Activated CD4-positive, CD25-positive, alpha-beta regulatory T cell treated with anti-CD3 and anti-CD28 coated beads, Interleukin-2, amount 50 U/mL, for 16 hours (primary cell): ENCODE data around the gene SLC25A44.
"Not testable (repeated sequence)": the region's sequence is repeated elsewhere in the genome, so short reads cannot be mapped to it uniquely, and the experiment has no call there.

Experiments
- DNase-seq: peaks from one replicate; pipeline ENCODE4 v3.0.0-alpha.2; 2020; ENCODE audit warnings: low read depth, low spot score

Gene SLC25A44

GRCh38 chr1:156163712-156164111 is 30.2 kb upstream of the SLC25A44 start:
- DNase-seq, result no peak

GRCh38 chr1:156164125-156164831 is 29.6 kb upstream of the SLC25A44 start:
- DNase-seq, result no peak

GRCh38 chr1:156165083-156165482 is 28.8 kb upstream of the SLC25A44 start:
- no peak for DNase-seq

GRCh38 chr1:156167536-156167935 is 26.4 kb upstream of the SLC25A44 start:
- DNase-seq, result no peak

GRCh38 chr1:156172696-156173470 is 21.0 kb upstream of the SLC25A44 start:
- DNase-seq, result no peak

- no peak for DNase-seq
Measured at GRCh38 chr1:156176610-156177210, 17.2 kb upstream of the SLC25A44 start.

GRCh38 chr1:156177919-156178654 is 15.8 kb upstream of the SLC25A44 start:
- no peak for DNase-seq

GRCh38 chr1:156180471-156180870 is 13.4 kb upstream of the SLC25A44 start:
- DNase-seq, result no peak

GRCh38 chr1:156181391-156181924 is 12.4 kb upstream of the SLC25A44 start:
- not testable (repeated sequence) for DNase-seq

- not testable (repeated sequence) for DNase-seq
Measured at GRCh38 chr1:156182010-156182779, 11.7 kb upstream of the SLC25A44 start.

- not testable (repeated sequence) for DNase-seq
Measured at GRCh38 chr1:156186347-156187177, 7.3 kb upstream of the SLC25A44 start.

GRCh38 chr1:156190265-156190664 is 3.6 kb upstream of the SLC25A44 start:
- not testable (repeated sequence) for DNase-seq

- no peak for DNase-seq
Measured at GRCh38 chr1:156191292-156191964, 2.5 kb upstream of the SLC25A44 start.

GRCh38 chr1:156193208-156193487 is 756 bp upstream of the SLC25A44 start:
- DNase-seq, result no peak

GRCh38 chr1:156194300-156194652 is 372 bp downstream of the SLC25A44 start:
- no peak for DNase-seq

- DNase-seq, result no peak
Measured at GRCh38 chr1:156195853-156196252, 1.9 kb downstream of the SLC25A44 start.

- no peak for DNase-seq
Measured at GRCh38 chr1:156196445-156196844, 2.5 kb downstream of the SLC25A44 start.

- DNase-seq, result no peak
Measured at GRCh38 chr1:156198831-156199349, 5.0 kb downstream of the SLC25A44 start.

- no peak for DNase-seq
Measured at GRCh38 chr1:156200044-156200443, 6.1 kb downstream of the SLC25A44 start.
